HG03520 (cell line): ENCODE results near the gene TMEM218.

Source experiments
- ATAC-seq: cut with Tn5 transposase; IDR thresholded peaks from one replicate; pipeline ENCODE4 v1.9.1; 2021; ENCODE audit warnings: mild to moderate bottlenecking, moderate library complexity; ENCODE audit not compliant: unreplicated experiment

TMEM218 gene

GRCh38 chr11:125132071-125132470 lies 20.6 kb upstream of the TMEM218 start:
- no peak for ATAC-seq

GRCh38 chr11:125129316-125129993 lies 18.0 kb upstream of the TMEM218 start:
- ATAC-seq, result no peak

- ATAC-seq, result no peak
These were observed 17.0 kb upstream of the TMEM218 start for GRCh38 chr11:125128450-125128849.

GRCh38 chr11:125124618-125124992 lies 13.2 kb upstream of the TMEM218 start:
- ATAC-seq, result no peak

GRCh38 chr11:125123947-125124617 lies 12.7 kb upstream of the TMEM218 start:
- no peak for ATAC-seq

GRCh38 chr11:125123194-125123946 lies 11.9 kb upstream of the TMEM218 start:
- no peak for ATAC-seq

- ATAC-seq, result no peak
These were observed 6.0 kb upstream of the TMEM218 start for GRCh38 chr11:125117429-125117828.

GRCh38 chr11:125114518-125114917 lies 3.1 kb upstream of the TMEM218 start:
- no peak for ATAC-seq

GRCh38 chr11:125112208-125112604 lies 780 bp upstream of the TMEM218 start:
- no peak for ATAC-seq

GRCh38 chr11:125111001-125111342 lies 454 bp downstream of the TMEM218 start:
- ATAC-seq, result no peak

- no peak for ATAC-seq
These were observed 920 bp downstream of the TMEM218 start for GRCh38 chr11:125110506-125110905.

GRCh38 chr11:125108469-125108868 lies 3.0 kb downstream of the TMEM218 start:
- no peak for ATAC-seq

- ATAC-seq, result no peak
These were observed 5.5 kb downstream of the TMEM218 start for GRCh38 chr11:125105926-125106325.

- no peak for ATAC-seq
These were observed 8.9 kb downstream of the TMEM218 start for GRCh38 chr11:125102510-125102909.

- no peak for ATAC-seq
These were observed 9.4 kb downstream of the TMEM218 start for GRCh38 chr11:125102025-125102424.

GRCh38 chr11:125101596-125101995 lies 9.8 kb downstream of the TMEM218 start:
- no peak for ATAC-seq

GRCh38 chr11:125100136-125100535 lies 11.3 kb downstream of the TMEM218 start:
- no peak for ATAC-seq

GRCh38 chr11:125094731-125095130 lies 16.7 kb downstream of the TMEM218 start:
- ATAC-seq, result no peak

GRCh38 chr11:125093502-125093901 lies 17.9 kb downstream of the TMEM218 start:
- ATAC-seq, result no peak

- no peak for ATAC-seq
These were observed 18.8 kb downstream of the TMEM218 start for GRCh38 chr11:125092669-125093068.

GRCh38 chr11:125091877-125092664 lies 19.4 kb downstream of the TMEM218 start:
- ATAC-seq, result no peak
